H1 (cell line): Measurements from ENCODE around the gene TOP2A. TPM values are rescaled to one million over a fixed set of nuclear protein-coding genes. Genes with fewer than 3 reads are reported as not detected.

Experiments used
- BACH1 ChIP-seq: IDR thresholded peaks from 2 replicates; pipeline ENCODE4 v1.6.1; 2012; ENCODE audit warnings: low read length, improper control_type of control experiment
- BCL11A ChIP-seq, 2 experiments: IDR thresholded peaks; one replicate each; pipeline ENCODE4 v1.6.1; 2011; ENCODE audit warnings: low read depth in 2 of 2, low read length in 2 of 2, mild to moderate bottlenecking in 2 of 2
- CHD2 ChIP-seq: IDR thresholded peaks from 2 replicates; pipeline ENCODE4 v1.6.1; 2012; ENCODE audit warnings: low read length, improper control_type of control experiment
- CREB1 ChIP-seq: IDR thresholded peaks from 2 replicates; pipeline ENCODE4 v1.6.1; 2012; ENCODE audit warnings: inconsistent platforms
- EGR1 ChIP-seq: IDR thresholded peaks from 2 replicates; pipeline ENCODE4 v1.6.1; 2011; ENCODE audit warnings: low read depth, low read length, borderline replicate concordance
- GTF2F1 ChIP-seq: IDR thresholded peaks from 2 replicates; pipeline ENCODE4 v1.6.1; 2012; ENCODE audit warnings: low read depth, low read length, improper control_type of control experiment, borderline replicate concordance
- HDAC2 ChIP-seq, 2 experiments: fragments of 300-600 bp in 1 of 2; sonication (generic) in 1 of 2; IDR thresholded peaks; 2 replicates each; pipeline ENCODE4 v1.6.1; 2011 to 2012; ENCODE audit warnings: low read depth in 2 of 2, low read length in 2 of 2, mild to moderate bottlenecking in 2 of 2, moderate library complexity in 2 of 2, borderline replicate concordance in 1 of 2, inconsistent platforms in 1 of 2
- JUN ChIP-seq: IDR thresholded peaks from 2 replicates; pipeline ENCODE4 v1.6.1; 2011; ENCODE audit warnings: low read depth, mild to moderate bottlenecking, improper control_type of control experiment, low read length
- JUND ChIP-seq: IDR thresholded peaks from 2 replicates; pipeline ENCODE4 v1.6.1; 2011; ENCODE audit warnings: mild to moderate bottlenecking, improper control_type of control experiment, low read length
- KDM4A ChIP-seq: IDR thresholded peaks from one replicate; pipeline ENCODE4 v1.7.1; 2012; ENCODE audit warnings: low read depth, mild to moderate bottlenecking, moderate library complexity, low read length, inconsistent platforms; ENCODE audit not compliant: severe bottlenecking
- MAFK ChIP-seq: IDR thresholded peaks from 2 replicates; pipeline ENCODE4 v1.6.1; 2012; ENCODE audit warnings: low read depth, mild to moderate bottlenecking, improper control_type of control experiment, low read length
- PHF8 ChIP-seq: fragments of 200-600 bp; sonication (generic); conservative IDR thresholded peaks from 2 replicates; pipeline ENCODE4 v1.7.1; 2012; ENCODE audit warnings: low read depth, mild to moderate bottlenecking, inconsistent platforms, low read length, moderate library complexity
- POLR2AphosphoS5 ChIP-seq: IDR thresholded peaks from 2 replicates; pipeline ENCODE4 v1.6.1; 2011; ENCODE audit warnings: low read depth, low read length
- POU5F1 ChIP-seq: IDR thresholded peaks from 2 replicates; pipeline ENCODE4 v1.6.1; 2011; ENCODE audit warnings: low read depth, mild to moderate bottlenecking, low read length, moderate library complexity
- RNF2 ChIP-seq: fragments of 200-900, 300-1000 bp; sonication (generic); IDR thresholded peaks from 2 replicates; pipeline ENCODE4 v1.7.1; 2016; ENCODE audit warnings: borderline replicate concordance, low read depth, mild to moderate bottlenecking, antibody characterized with exemption, low read length; ENCODE audit not compliant: poor library complexity, severe bottlenecking; ENCODE audit errors: missing control alignments
- SIRT6 ChIP-seq: IDR thresholded peaks from one replicate; pipeline ENCODE4 v1.7.1; 2012; ENCODE audit warnings: low read length, inconsistent platforms
- SP1 ChIP-seq: IDR thresholded peaks from 2 replicates; pipeline ENCODE4 v1.6.1; 2011; ENCODE audit warnings: low read depth, low read length
- TAF1 ChIP-seq: IDR thresholded peaks from 2 replicates; pipeline ENCODE4 v1.6.1; 2011; ENCODE audit warnings: mild to moderate bottlenecking, low read depth, low read length
- TCF12 ChIP-seq: IDR thresholded peaks from 2 replicates; pipeline ENCODE4 v1.6.1; 2011; ENCODE audit warnings: low read depth, mild to moderate bottlenecking, low read length
- ZNF274 ChIP-seq: IDR thresholded peaks from 2 replicates; pipeline ENCODE4 v1.7.0; 2012; ENCODE audit warnings: low read length, borderline replicate concordance; ENCODE audit errors: extremely low read depth
- polyA plus RNA-seq, 7 experiments: library from polyadenylated mRNA; depleted of rRNA in 3 of 7; stranded (reverse) in 5 of 7; unstranded in 2 of 7; fragments of >200 nt in 5 of 7; fragments of 200-250 nt in 2 of 7; gene quantifications; 1 replicate in 5 of 7; 2 replicates in 1 of 7; 4 replicates in 1 of 7; pipeline versions ENCODE4 v1.2.1 to v1.2.3, GENCODE V29; 2011 to 2013; ENCODE audit warnings: missing spikeins in 2 of 7, mixed read lengths in 2 of 7
- total RNA-seq: library from RNA; stranded (reverse); fragmentation: NEBNext Ultra II Directional; extraction: Animal tissue kit (Norgen Biotek cat#: 25700); gene quantifications from 2 replicates; pipeline ENCODE4 v1.2.1, GENCODE V29; 2021
- TF ChIP-seq, protein P1 (sequence below): IDR thresholded peaks from 2 replicates; pipeline ENCODE4 v1.6.1; 2012; ENCODE audit warnings: inconsistent platforms
- TF ChIP-seq, protein P2 (sequence below): IDR thresholded peaks from 2 replicates; pipeline ENCODE4 v1.6.1; 2011; ENCODE audit warnings: low read length, improper control_type of control experiment

Gene TOP2A
- total and polyA plus RNA-seq, 2 of the 8 experiments (the other 6 are each of a cell fraction or from before 2014, with no cell fraction given), result 83.1 to 291 TPM

DNA sequence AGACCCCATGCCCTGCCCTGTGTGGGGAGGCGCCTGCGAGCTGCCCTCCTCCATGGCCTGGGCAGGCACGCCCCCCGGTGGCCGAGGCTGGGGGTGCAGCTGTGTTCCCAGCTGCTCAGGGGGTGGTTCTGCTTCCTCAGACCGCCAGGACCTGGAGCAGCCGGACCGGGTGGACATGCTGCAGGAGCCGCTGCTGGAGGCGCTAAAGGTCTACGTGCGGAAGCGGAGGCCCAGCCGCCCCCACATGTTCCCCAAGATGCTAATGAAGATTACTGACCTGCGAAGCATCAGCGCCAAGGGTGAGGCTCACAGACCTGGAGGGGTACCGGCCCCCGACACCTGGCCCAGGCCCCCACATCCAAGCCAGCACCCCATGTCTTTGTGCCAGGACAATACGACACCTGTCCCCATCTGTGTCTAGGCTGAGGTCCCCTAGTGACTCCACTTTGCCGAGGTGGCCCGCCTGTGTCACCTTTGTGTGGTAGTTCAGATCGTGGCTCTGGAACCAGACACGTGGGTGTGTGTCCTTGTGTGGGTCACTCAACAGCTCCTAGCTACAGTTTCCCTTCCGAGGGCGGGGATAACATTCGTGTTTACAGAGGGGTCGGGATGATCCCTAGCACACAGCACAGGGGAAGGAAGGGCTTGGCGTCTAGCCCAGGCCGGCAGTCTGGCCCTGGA, 62.4 kb downstream of the TOP2A start (continued):
- TF ChIP-seq SP1 (no peak), EGR1 (no peak), ZNF274 (no peak), TAF1 (no peak), POU5F1 (no peak), KDM4A (no peak), CREB1 (no peak; the same call in 1 of the 2 replicates), GTF2F1 (no peak), BACH1 (no peak), HDAC2 (IDR thresholded peaks at IDR 0.05; ENCODE audit: borderline replicate concordance in 1 of 2, low read depth in 2 of 2, low read length in 2 of 2) (no peak), MAFK (no peak), SIRT6 (no peak), JUN (no peak), BCL11A (IDR thresholded peaks at IDR 0.05; ENCODE audit: low read depth in 2 of 2, low read length in 2 of 2) (no peak), CHD2 (no peak), PHF8 (no peak), RNF2 (no peak), POLR2AphosphoS5 (no peak), JUND (no peak), TCF12 (no peak)
- TF ChIP-seq, protein P1, sequence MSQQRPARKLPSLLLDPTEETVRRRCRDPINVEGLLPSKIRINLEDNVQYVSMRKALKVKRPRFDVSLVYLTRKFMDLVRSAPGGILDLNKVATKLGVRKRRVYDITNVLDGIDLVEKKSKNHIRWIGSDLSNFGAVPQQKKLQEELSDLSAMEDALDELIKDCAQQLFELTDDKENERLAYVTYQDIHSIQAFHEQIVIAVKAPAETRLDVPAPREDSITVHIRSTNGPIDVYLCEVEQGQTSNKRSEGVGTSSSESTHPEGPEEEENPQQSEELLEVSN, result no peak
- TF ChIP-seq, protein P2, sequence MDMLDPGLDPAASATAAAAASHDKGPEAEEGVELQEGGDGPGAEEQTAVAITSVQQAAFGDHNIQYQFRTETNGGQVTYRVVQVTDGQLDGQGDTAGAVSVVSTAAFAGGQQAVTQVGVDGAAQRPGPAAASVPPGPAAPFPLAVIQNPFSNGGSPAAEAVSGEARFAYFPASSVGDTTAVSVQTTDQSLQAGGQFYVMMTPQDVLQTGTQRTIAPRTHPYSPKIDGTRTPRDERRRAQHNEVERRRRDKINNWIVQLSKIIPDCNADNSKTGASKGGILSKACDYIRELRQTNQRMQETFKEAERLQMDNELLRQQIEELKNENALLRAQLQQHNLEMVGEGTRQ, result no peak; the same call in 1 of the 2 replicates
